GM18951 (cell line): ENCODE data around the gene FXN.
"Not testable (repeated sequence)": the region's sequence is repeated elsewhere in the genome, so short reads cannot be mapped to it uniquely, and the experiment has no call there.

Source experiments
- POLR2A ChIP-seq: IDR thresholded peaks from 4 replicates; pipeline ENCODE4 v1.6.1; 2011; ENCODE audit warnings: mild to moderate bottlenecking; ENCODE audit not compliant: insufficient read length, insufficient read depth; ENCODE audit errors: extremely low read depth
- in situ Hi-C: fragments of 300-500 bp; cut with MboI; formaldehyde crosslinking; loops from one replicate; pipeline ENCODE4 v1.12.0; 2022; ENCODE audit warnings: low sequenced_read_pairs, mixed read lengths, inconsistent platforms; ENCODE audit not compliant: unreplicated experiment

FXN gene

DNA sequence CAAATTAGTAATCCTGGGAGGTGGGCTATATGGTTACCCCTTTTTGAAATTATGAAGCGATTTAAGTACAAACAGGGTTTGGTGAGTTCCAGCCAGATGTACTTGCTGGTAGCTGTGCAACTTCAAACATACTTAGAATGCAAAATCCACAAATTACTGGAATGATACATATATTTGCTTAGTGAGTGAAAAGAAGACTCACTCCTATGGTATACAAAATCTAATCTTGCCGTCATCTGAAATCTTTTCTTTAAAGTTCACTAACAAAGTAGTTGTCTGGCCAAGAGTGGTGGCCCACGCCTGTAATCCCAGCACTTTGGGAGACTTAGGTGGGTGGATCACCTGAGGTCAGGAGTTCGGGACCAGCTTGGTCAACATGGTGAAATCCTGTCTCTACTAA lies 73.6 kb downstream of the FXN start:
- in situ Hi-C loops: no loop called here
- TF ChIP-seq POLR2A: no peak

- in situ Hi-C loops: not testable (repeated sequence)
Measured at GRCh38 chr9:69112646-69113045, 77.1 kb downstream of the FXN start.

GRCh38 chr9:69115621-69116020 lies 80.1 kb downstream of the FXN start:
- no peak for TF ChIP-seq POLR2A
- in situ Hi-C loops: no loop called here

DNA sequence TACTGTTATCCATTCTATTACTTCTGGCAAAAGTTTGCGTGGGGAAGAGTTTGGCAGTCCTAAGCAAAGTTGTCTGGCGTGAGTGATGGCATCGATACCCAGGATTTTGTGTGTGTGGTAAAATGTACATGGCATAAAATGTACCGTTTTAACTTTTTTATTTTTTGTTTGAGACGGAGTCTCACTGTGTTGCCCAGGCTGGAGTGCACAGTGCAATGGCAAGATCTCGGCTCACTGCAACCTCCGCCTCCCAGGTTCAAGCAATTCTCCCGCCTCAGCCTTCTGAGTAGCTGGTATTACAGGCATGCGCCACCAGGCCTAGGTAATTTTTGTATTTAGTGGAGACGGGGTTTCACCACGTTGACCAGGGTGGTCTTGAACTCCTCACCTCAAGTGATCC lies 83.1 kb downstream of the FXN start:
- in situ Hi-C loops: no loop called here
- no peak for TF ChIP-seq POLR2A

GRCh38 chr9:69120380-69121154 lies 85.0 kb downstream of the FXN start:
- TF ChIP-seq POLR2A: no peak
- in situ Hi-C loops: no loop called here

DNA sequence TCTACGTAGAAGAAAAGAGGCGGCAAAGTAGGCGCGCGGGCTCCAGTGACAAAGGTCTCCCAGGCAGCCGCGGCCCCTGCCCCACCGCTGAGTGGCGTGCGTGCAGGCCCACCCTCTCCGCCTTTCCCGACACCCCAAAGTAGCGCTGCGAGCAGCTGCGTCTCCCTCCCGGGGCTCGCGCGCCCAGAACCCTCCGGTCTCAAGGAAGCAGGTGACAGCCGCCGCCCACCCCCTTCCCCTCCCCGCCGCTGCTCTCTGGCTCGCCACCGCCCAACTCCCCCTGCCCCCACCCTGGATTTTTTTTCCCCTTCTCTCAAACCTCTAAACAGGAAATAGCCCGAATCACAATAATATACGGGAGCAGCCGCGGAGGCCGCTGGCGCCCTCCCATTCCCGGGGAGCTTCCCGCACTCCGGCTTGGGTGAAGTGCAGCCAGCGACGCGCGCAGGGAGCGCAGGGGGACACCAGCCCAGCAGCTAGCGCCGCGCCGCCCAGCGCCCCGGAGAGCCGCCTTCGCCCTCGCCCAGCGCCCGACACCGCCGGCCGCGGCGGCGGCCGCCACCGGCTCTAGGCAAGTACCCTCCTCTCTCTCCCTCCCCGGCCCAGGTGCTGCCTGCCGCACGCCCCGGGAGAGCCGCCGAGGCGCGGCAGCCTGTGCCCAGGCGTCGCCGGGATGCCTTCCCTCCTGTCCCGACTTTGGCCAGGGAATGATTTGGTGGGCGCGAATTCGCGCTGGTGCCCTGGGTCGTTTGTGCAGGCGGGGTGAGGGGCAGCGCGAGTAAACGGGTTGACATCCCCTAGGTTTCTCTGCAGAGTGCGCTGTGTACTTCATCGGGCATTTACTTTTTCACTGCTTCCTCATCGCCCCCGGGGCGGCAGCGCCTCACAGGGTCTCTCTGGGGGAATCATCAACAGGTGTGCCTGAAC lies 85.9 kb downstream of the FXN start:
- TF ChIP-seq POLR2A: peak; percentile 28
- in situ Hi-C loops: no loop called here

DNA sequence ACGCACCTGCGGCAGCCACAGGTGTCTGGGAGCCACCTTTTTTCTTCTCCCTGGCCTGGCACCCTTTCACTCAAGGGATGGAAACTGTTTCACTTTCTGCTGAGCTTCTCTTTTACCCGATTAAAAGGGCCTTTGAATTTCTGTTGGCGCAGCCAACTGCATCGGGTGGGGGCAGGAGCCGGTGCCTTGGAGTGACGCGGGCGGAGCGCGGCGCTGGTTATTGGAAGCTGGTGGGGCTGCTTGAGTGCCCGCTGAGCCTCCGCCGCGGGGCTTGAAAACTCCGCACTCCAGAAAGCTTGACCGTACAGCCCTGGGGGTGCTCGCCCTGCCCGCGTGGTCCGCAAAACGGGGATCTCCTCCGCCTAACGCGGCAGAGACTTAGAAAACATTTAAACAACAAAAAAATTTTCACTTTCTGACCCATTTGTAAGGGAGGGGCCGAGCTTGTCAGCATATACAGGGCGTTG lies 86.6 kb downstream of the FXN start:
- in situ Hi-C loops: no loop called here
- no peak for TF ChIP-seq POLR2A

- no peak for TF ChIP-seq POLR2A
- in situ Hi-C loops: no loop called here
Measured at GRCh38 chr9:69122549-69123141, 87.1 kb downstream of the FXN start.

GRCh38 chr9:69130456-69131441 lies 95.2 kb downstream of the FXN start:
- TF ChIP-seq POLR2A: no peak
- in situ Hi-C loops: no loop called here

GRCh38 chr9:69131682-69132081 lies 96.1 kb downstream of the FXN start:
- no peak for TF ChIP-seq POLR2A

GRCh38 chr9:69132361-69132760 lies 96.8 kb downstream of the FXN start:
- in situ Hi-C loops: no loop called here
- no peak for TF ChIP-seq POLR2A

More at GRCh38 chr9:69131682-69132081, 96.1 kb downstream of the FXN start:
- in situ Hi-C loops: no loop called here

DNA sequence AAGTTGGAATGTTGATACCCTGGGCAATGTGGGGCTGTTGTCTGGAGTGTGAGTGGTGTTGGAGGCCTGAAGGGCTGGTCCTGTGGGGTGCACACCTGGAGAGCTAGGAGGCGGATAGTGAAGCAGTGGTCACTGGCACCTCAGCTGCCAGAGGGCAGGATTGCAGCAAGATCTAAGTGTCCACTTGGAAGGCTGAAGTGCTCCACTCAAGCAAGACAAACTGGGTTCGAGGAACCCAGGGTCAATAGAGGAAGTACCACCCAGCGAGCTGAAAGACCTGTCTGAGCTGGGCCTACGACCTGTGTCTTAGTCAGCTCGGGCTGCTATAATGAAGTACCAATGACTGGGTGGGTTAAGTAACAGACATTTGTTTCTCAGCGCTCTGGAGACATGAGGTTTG lies 98.9 kb downstream of the FXN start:
- TF ChIP-seq POLR2A: no peak
- in situ Hi-C loops: no loop called here
